Retinal pigment epithelial cell (primary cell): ENCODE measurements around the gene GRIPAP1.

ENCODE experiments used
- DNase-seq: peaks from one replicate; pipeline ENCODE4 v3.0.0-alpha.2; 2010; ENCODE audit warnings: low read depth
- H3K4me3 ChIP-seq: 2 replicates; pipeline ENCODE4 v1.5.1; 2011; ENCODE audit warnings: mild to moderate bottlenecking, low read length, control low read depth, moderate library complexity
- TF ChIP-seq, protein P1 (sequence below): conservative IDR thresholded peaks from 2 replicates; pipeline ENCODE4 v1.5.1; 2011; ENCODE audit warnings: low read depth, low read length, control low read depth, inconsistent platforms

The GRIPAP1 gene

DNA sequence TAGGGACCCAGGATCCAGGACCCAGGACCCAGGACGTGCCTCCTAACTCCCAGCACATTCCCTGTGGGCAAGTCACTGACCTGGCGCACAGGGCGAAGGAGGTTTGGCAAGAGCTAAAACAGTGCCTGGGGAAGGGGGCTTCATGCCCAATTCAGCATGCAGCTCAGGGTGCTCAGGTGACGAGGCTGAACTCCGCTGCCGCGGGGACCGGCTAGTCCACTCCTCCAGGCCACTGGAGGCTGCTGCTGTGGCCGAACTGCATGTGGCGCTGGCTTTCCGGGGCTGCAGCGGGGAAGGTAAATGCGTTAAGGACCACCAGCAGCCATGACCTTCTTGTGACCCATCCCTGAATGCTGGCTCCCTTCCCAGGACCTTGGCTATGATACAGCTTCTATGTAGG, 78.3 kb downstream of the GRIPAP1 start:
- H3K4me3 ChIP-seq: no peak overlapping the region
- no peak for DNase-seq
- TF ChIP-seq, protein P1, sequence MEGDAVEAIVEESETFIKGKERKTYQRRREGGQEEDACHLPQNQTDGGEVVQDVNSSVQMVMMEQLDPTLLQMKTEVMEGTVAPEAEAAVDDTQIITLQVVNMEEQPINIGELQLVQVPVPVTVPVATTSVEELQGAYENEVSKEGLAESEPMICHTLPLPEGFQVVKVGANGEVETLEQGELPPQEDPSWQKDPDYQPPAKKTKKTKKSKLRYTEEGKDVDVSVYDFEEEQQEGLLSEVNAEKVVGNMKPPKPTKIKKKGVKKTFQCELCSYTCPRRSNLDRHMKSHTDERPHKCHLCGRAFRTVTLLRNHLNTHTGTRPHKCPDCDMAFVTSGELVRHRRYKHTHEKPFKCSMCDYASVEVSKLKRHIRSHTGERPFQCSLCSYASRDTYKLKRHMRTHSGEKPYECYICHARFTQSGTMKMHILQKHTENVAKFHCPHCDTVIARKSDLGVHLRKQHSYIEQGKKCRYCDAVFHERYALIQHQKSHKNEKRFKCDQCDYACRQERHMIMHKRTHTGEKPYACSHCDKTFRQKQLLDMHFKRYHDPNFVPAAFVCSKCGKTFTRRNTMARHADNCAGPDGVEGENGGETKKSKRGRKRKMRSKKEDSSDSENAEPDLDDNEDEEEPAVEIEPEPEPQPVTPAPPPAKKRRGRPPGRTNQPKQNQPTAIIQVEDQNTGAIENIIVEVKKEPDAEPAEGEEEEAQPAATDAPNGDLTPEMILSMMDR: no peak
